ENCODE measurements around the gene MICAL2.
A peak's percentile ranks its signal among the peaks of the same experiment; 100 is the strongest.

Gene MICAL2

DNA sequence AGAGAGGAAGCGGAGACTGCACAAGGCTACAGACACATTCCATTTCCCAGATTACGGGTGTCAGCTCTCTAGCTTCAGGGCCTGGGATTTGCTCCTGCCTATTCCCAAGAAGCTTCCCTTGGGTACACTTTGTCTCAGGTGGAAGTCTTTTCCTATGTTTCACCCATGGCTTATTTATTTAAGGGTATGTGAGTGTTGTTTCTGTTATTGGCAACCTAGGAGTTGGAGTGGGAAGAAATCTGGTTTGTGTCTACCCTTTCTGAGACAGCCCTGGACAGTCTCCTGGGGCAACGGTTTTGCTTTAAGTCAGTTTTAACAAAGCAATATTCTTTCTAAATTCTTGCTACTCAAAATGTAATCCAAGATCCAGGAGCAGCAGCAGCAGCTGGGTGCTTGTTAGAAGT, 127.0 kb downstream of the MICAL2 start (continued):
- TF ChIP-seq ZNF521 (tag by site-specific recombination; IDR thresholded peaks at IDR 0.05) (no peak), ZBTB17 (tag by site-specific recombination; IDR thresholded peaks at IDR 0.05) (no peak)

- H3K36me3 ChIP-seq (ENCODE audit: control insufficient read depth in 2 of 2, insufficient read depth in 1 of 2, low read length in 2 of 2) = peaks cover 0 to 3% of the 10 kb centered on the region in 2 experiments; a peak in 1 of 3 replicates
- H3K4me3 ChIP-seq (ENCODE audit: low read depth, low read length) = no peak overlapping the region
- no peak for TF ChIP-seq ZFHX2 (tag by site-specific recombination; conservative IDR thresholded peaks at IDR 0.05)
- TF ChIP-seq, protein P1, sequence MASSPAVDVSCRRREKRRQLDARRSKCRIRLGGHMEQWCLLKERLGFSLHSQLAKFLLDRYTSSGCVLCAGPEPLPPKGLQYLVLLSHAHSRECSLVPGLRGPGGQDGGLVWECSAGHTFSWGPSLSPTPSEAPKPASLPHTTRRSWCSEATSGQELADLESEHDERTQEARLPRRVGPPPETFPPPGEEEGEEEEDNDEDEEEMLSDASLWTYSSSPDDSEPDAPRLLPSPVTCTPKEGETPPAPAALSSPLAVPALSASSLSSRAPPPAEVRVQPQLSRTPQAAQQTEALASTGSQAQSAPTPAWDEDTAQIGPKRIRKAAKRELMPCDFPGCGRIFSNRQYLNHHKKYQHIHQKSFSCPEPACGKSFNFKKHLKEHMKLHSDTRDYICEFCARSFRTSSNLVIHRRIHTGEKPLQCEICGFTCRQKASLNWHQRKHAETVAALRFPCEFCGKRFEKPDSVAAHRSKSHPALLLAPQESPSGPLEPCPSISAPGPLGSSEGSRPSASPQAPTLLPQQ (tag by site-specific recombination; IDR thresholded peaks at IDR 0.05) = no peak
- TF ChIP-seq, protein P2, sequence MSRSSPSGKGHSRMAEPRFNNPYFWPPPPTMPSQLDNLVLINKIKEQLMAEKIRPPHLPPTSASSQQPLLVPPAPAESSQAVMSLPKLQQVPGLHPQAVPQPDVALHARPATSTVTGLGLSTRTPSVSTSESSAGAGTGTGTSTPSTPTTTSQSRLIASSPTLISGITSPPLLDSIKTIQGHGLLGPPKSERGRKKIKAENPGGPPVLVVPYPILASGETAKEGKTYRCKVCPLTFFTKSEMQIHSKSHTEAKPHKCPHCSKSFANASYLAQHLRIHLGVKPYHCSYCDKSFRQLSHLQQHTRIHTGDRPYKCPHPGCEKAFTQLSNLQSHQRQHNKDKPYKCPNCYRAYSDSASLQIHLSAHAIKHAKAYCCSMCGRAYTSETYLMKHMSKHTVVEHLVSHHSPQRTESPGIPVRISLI (tag by site-specific recombination; IDR thresholded peaks at IDR 0.05) = no peak
- no peak for TF ChIP-seq ZNF366 (tag by site-specific recombination; conservative IDR thresholded peaks at IDR 0.05)
- TF ChIP-seq, protein P3, sequence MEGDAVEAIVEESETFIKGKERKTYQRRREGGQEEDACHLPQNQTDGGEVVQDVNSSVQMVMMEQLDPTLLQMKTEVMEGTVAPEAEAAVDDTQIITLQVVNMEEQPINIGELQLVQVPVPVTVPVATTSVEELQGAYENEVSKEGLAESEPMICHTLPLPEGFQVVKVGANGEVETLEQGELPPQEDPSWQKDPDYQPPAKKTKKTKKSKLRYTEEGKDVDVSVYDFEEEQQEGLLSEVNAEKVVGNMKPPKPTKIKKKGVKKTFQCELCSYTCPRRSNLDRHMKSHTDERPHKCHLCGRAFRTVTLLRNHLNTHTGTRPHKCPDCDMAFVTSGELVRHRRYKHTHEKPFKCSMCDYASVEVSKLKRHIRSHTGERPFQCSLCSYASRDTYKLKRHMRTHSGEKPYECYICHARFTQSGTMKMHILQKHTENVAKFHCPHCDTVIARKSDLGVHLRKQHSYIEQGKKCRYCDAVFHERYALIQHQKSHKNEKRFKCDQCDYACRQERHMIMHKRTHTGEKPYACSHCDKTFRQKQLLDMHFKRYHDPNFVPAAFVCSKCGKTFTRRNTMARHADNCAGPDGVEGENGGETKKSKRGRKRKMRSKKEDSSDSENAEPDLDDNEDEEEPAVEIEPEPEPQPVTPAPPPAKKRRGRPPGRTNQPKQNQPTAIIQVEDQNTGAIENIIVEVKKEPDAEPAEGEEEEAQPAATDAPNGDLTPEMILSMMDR (tag by site-specific recombination; IDR thresholded peaks at IDR 0.05) = no peak
- TF ChIP-seq ZSCAN30 (tag by site-specific recombination; IDR thresholded peaks at IDR 0.05) = no peak
- no peak for TF ChIP-seq ZNF768 (tag by site-specific recombination; IDR thresholded peaks at IDR 0.05)
- TF ChIP-seq ZNF529 (tag by site-specific recombination; IDR thresholded peaks at IDR 0.05; ENCODE audit: insufficient replicate concordance) = peak; percentile 74
- no peaks in the 10 kb centered on the region for H3K4me1 ChIP-seq (ENCODE audit: control insufficient read depth, insufficient read depth, low read length)
- no peak overlapping the region for H3K27ac ChIP-seq (ENCODE audit: extremely low read depth, low read depth, low read length)
- ChIA-PET CTCF (interaction anchor here (0.6 to 8.8 kb wide), 6 partner anchors 11 to 292 kb away, joined by 3 to 79 read pairs (median 11); no protein-coding TSS in a partner anchor), POLR2A (no interaction called here)
- no peaks in the 10 kb centered on the region for H3K9me3 ChIP-seq (ENCODE audit: control insufficient read depth, insufficient read depth, low read depth, low read length)
These were observed 128.0 kb downstream of the MICAL2 start for GRCh38 chr11:12238420-12238819.

DNA sequence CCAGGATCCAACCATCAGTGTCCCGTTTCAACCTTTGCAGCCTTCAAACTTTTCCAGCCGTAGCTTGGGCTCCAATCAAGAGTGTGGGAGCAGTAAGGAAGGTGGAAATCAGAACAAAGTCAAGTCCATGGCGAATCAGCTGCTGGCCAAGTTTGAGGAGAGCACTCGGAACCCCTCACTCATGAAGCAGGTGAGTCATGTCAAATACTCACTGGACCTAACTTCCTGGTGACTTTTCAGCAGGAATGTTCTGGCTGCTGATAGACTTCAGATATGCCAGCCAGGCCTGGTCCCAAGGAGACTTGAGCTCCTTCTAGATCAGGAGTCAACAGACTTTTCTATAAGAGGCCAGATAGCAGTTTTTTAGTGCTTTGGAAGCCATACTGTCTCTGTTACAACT, 129.0 kb downstream of the MICAL2 start:
- POLR2A ChIA-PET = no interaction called here
- Histone ChIP-seq H3K36me3 (ENCODE audit: control insufficient read depth in 2 of 2, insufficient read depth in 1 of 2, low read length in 2 of 2) (peaks cover 0 to 3% of the 10 kb centered on the region in 2 experiments; a peak in 1 of 3 replicates), H3K4me3 (ENCODE audit: low read depth, low read length) (no peak overlapping the region), H3K27ac (ENCODE audit: extremely low read depth, low read depth, low read length) (no peak overlapping the region), H3K9me3 (ENCODE audit: control insufficient read depth, insufficient read depth, low read depth, low read length) (no peaks in the 10 kb centered on the region), H3K4me1 (ENCODE audit: control insufficient read depth, insufficient read depth, low read length) (no peaks in the 10 kb centered on the region)
- CTCF ChIA-PET = interaction anchor here (1.0 to 8.8 kb wide), 6 partner anchors 42 to 193 kb away, joined by 3 to 79 read pairs (median 4); no protein-coding TSS in a partner anchor
- TF ChIP-seq, protein P4, sequence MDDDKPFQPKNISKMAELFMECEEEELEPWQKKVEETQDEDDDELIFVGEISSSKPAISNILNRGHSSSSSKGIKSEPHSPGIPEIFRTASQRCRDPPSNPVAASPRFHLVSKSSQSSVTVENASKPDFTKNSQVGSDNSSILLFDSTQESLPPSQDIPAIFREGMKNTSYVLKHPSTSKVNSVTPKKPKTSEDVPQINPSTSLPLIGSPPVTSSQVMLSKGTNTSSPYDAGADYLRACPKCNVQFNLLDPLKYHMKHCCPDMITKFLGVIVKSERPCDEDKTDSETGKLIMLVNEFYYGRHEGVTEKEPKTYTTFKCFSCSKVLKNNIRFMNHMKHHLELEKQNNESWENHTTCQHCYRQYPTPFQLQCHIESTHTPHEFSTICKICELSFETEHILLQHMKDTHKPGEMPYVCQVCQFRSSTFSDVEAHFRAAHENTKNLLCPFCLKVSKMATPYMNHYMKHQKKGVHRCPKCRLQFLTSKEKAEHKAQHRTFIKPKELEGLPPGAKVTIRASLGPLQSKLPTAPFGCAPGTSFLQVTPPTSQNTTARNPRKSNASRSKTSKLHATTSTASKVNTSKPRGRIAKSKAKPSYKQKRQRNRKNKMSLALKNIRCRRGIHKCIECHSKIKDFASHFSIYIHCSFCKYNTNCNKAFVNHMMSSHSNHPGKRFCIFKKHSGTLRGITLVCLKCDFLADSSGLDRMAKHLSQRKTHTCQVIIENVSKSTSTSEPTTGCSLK (tag by site-specific recombination; IDR thresholded peaks at IDR 0.05) = no peak
- no peak for TF ChIP-seq ZNF843 (tag by site-specific recombination; IDR thresholded peaks at IDR 0.05)
- no peak for TF ChIP-seq ZNF221 (tag by site-specific recombination; IDR thresholded peaks at IDR 0.05; ENCODE audit: borderline replicate concordance)
- TF ChIP-seq ZNF404 (tag by site-specific recombination; IDR thresholded peaks at IDR 0.05) = no peak
- no peak for TF ChIP-seq PRDM4 (tag by site-specific recombination; IDR thresholded peaks at IDR 0.05)
- TF ChIP-seq ZNF571 (tag by site-specific recombination; IDR thresholded peaks at IDR 0.05) = no peak
- no peak for TF ChIP-seq KLF1 (tag by site-specific recombination; IDR thresholded peaks at IDR 0.05)
- TF ChIP-seq ZNF654 (tag by site-specific recombination; IDR thresholded peaks at IDR 0.05; ENCODE audit: low read depth) = no peak
- TF ChIP-seq, protein P5, sequence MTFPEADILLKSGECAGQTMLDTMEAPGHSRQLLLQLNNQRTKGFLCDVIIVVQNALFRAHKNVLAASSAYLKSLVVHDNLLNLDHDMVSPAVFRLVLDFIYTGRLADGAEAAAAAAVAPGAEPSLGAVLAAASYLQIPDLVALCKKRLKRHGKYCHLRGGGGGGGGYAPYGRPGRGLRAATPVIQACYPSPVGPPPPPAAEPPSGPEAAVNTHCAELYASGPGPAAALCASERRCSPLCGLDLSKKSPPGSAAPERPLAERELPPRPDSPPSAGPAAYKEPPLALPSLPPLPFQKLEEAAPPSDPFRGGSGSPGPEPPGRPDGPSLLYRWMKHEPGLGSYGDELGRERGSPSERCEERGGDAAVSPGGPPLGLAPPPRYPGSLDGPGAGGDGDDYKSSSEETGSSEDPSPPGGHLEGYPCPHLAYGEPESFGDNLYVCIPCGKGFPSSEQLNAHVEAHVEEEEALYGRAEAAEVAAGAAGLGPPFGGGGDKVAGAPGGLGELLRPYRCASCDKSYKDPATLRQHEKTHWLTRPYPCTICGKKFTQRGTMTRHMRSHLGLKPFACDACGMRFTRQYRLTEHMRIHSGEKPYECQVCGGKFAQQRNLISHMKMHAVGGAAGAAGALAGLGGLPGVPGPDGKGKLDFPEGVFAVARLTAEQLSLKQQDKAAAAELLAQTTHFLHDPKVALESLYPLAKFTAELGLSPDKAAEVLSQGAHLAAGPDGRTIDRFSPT (tag by site-specific recombination; IDR thresholded peaks at IDR 0.05) = no peak
- TF ChIP-seq ZNF121 (tag by site-specific recombination; IDR thresholded peaks at IDR 0.05) = no peak
- no peak for TF ChIP-seq ZNF155 (tag by site-specific recombination; IDR thresholded peaks at IDR 0.05)
- TF ChIP-seq HOXA7 (CRISPR knock-in tag; IDR thresholded peaks at IDR 0.05; ENCODE audit: borderline replicate concordance) = no peak

Measured in HEK293 (cell line).